Kidney glomerular epithelial cell (primary cell): ENCODE data around the gene NEK9.
"Not testable (repeated sequence)": the region's sequence is repeated elsewhere in the genome, so short reads cannot be mapped to it uniquely, and the experiment has no call there.

Experiments
- DNase-seq: peaks from one replicate; lab custom pipeline; 2025; lab: John Stamatoyannopoulos, UW

NEK9 gene

GRCh38 chr14:75144944-75145343 is 18.1 kb upstream of the NEK9 start:
- no peak for DNase-seq

- DNase-seq: no peak
Observed at GRCh38 chr14:75143761-75144527, 17.1 kb upstream of the NEK9 start.

GRCh38 chr14:75142494-75142893 is 15.6 kb upstream of the NEK9 start:
- no peak for DNase-seq

GRCh38 chr14:75141967-75142366 is 15.1 kb upstream of the NEK9 start:
- peak; percentile 27 for DNase-seq

GRCh38 chr14:75141062-75141461 is 14.2 kb upstream of the NEK9 start:
- DNase-seq: no peak

GRCh38 chr14:75140620-75141019 is 13.8 kb upstream of the NEK9 start:
- no peak for DNase-seq

- DNase-seq: no peak
Observed at GRCh38 chr14:75139185-75139584, 12.3 kb upstream of the NEK9 start.

GRCh38 chr14:75138492-75138891 is 11.6 kb upstream of the NEK9 start:
- DNase-seq: no peak

- DNase-seq: no peak
Observed at GRCh38 chr14:75134644-75135043, 7.8 kb upstream of the NEK9 start.

GRCh38 chr14:75133597-75133996 is 6.7 kb upstream of the NEK9 start:
- no peak for DNase-seq

GRCh38 chr14:75132382-75133086 is 5.7 kb upstream of the NEK9 start:
- peak; percentile 72 for DNase-seq

- no peak for DNase-seq
Observed at GRCh38 chr14:75128596-75128990, 1.7 kb upstream of the NEK9 start.

- no peak for DNase-seq
Observed at GRCh38 chr14:75127903-75128595, 1.2 kb upstream of the NEK9 start.

GRCh38 chr14:75127474-75127820 is 599 bp upstream of the NEK9 start:
- not testable (repeated sequence) for DNase-seq

- DNase-seq: no peak
Observed at GRCh38 chr14:75126121-75126544, 715 bp downstream of the NEK9 start.

GRCh38 chr14:75125617-75126016 is 1.2 kb downstream of the NEK9 start:
- DNase-seq: no peak

GRCh38 chr14:75123991-75124390 is 2.9 kb downstream of the NEK9 start:
- peak; percentile 20 for DNase-seq

GRCh38 chr14:75121552-75121951 is 5.3 kb downstream of the NEK9 start:
- no peak for DNase-seq

- no peak for DNase-seq
Observed at GRCh38 chr14:75120541-75121291, 6.1 kb downstream of the NEK9 start.

GRCh38 chr14:75119056-75119455 is 7.8 kb downstream of the NEK9 start:
- no peak for DNase-seq

GRCh38 chr14:75113932-75114539 is 12.8 kb downstream of the NEK9 start:
- DNase-seq: no peak

GRCh38 chr14:75109877-75110276 is 17.0 kb downstream of the NEK9 start:
- DNase-seq: no peak
